HG03135 (cell line): ENCODE data around the gene NARS2.
"Not testable (repeated sequence)": the region's sequence is repeated elsewhere in the genome, so short reads cannot be mapped to it uniquely, and the experiment has no call there.

Source experiments
- ATAC-seq: cut with Tn5 transposase; IDR thresholded peaks from one replicate; pipeline ENCODE4 v1.9.1; 2021; ENCODE audit warnings: mild to moderate bottlenecking, moderate library complexity; ENCODE audit not compliant: unreplicated experiment

NARS2 gene

DNA sequence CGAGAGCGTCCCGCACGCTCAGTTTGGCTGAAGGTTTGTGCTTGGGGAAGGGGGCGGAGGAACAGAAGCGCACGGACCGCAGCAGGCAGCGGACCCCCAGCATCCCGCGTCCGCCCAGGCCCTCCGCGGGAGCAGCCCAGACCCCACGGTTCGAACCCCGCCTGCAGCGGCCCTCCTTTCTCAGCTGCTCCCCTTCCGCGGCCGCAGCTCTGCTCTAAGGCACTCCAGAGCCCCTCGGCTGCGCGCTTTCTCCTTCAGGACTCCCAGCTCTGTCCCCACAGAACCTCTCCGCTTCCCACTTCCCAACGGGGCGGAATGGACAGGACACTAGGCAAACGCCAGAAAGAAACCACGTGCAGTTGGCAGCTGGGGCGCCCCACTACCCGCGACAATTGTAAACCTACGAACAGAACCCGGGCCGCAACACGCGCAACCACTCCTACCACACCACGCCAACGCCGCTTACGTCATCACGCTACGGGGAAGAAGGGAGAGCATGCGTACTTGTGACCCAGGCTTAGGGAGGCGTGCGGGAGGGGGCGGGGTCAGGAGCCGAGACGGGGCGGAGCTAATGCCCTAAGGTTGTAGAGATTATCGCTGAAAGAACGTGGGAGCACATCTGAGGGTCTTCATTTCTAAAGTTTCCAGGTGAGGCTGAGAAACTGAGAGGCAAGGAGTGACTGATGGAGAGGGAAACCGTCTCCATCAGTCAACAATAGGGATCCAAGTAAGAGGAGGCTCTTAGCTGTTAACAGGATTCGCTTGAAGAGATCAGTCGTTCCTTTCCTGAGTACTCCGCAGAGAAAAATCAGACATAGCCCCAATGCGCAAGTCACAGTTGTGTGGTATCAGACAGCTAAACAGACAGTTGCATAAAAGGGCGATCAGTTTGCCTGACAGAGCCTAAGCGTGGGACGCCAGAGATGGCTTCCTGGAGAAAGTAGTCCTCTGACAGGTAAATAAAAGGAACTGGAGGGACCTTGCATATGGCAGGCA, at the start of gene NARS2:
Gene NARS2 (minus strand): TSS at position 479 of the 996 bp plus-strand sequence. CDS start 376 bp downstream, at position 103.
- ATAC-seq, result peak; percentile 92

- no peak for ATAC-seq
These were observed 48.0 kb upstream of the NARS2 start for GRCh38 chr11:78622666-78623065.

GRCh38 chr11:78620159-78620558, 45.5 kb upstream of the NARS2 start:
- no peak for ATAC-seq

GRCh38 chr11:78615724-78616123, 41.1 kb upstream of the NARS2 start:
- ATAC-seq, result no peak

- ATAC-seq, result no peak
These were observed 38.7 kb upstream of the NARS2 start for GRCh38 chr11:78613378-78613813.

- ATAC-seq, result no peak
These were observed 38.2 kb upstream of the NARS2 start for GRCh38 chr11:78612721-78613377.

DNA sequence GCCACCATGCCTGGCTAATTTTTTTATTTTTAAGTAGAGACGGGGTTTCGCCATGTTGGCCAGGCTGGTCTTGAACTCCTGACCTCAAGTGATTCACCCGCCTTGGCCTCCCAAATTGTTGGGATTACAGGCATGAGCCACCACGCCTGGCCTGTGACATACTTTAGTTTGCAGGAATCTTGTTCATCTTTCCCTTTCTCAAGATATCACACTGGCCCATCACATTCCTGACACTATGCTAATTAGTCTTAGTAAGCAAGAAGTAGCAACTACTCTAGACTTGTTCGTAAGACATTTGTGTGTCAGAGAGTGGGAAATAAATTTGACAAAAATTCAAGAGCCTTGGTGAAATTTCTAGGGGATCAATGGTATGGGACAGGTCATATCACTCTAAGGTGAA, 34.7 kb upstream of the NARS2 start:
- ATAC-seq, result not testable (repeated sequence)

GRCh38 chr11:78607696-78608095, 33.0 kb upstream of the NARS2 start:
- ATAC-seq, result no peak

- ATAC-seq, result no peak
These were observed 32.0 kb upstream of the NARS2 start for GRCh38 chr11:78606667-78607066.

DNA sequence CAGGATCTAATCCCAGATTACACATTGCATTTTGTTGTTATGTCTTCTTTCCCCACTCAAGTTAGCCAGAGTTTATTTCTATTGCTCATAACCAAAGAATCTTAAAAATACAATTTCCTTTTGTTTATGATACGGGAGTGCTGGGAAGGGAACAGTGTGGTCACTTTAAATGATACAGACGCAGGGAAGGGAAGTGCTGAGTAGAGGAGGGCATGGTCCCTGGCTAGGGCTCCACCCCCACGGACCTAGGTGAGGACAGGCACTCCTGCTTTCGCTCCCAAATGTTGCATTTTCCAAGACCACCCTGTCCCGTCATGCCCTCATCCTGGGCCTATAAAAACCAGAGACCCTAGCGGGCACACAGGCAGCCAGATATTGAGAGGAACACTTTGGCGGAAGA, 30.6 kb upstream of the NARS2 start:
- ATAC-seq, result no peak

DNA sequence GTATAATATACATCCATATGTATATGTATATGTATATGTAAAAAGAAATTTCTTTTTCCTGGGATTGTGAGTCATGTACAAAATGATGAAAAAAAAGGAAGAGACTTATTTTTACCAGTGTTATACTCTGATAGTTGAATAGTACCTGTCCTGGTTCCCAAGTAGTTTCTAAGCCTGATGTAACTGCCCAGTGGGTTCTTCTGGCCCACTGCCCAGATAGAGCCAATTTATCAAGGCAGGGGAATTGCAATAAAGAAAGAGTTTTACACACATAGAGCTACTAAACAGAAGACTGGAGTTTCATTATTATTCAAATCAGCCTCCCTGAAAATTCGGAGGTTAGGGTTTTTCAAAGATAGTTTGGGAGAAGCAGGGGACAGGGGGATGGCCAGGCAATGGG, 29.1 kb upstream of the NARS2 start:
- ATAC-seq, result no peak

- ATAC-seq, result not testable (repeated sequence)
These were observed 28.1 kb upstream of the NARS2 start for GRCh38 chr11:78602771-78603170.

- not testable (repeated sequence) for ATAC-seq
These were observed 26.4 kb upstream of the NARS2 start for GRCh38 chr11:78601066-78601465.

DNA sequence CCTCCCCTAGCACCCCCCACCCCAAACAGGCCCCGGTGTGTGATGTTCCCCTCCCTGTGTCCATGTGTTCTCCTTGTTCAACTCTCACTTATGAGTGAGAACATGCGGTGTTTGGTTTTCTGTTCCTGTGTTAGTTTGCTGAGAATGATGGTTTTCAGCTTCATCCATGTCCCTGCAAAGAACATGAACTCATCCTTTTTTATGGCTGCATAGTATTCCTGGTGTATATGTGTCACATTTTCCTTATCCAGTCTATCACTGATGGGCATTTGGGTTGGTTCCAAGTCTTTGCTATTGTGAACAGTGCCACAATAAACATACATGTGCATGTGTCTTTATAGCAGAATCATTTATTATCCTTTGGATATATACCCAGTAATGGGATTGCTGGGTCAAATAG, 22.9 kb upstream of the NARS2 start:
- not testable (repeated sequence) for ATAC-seq

DNA sequence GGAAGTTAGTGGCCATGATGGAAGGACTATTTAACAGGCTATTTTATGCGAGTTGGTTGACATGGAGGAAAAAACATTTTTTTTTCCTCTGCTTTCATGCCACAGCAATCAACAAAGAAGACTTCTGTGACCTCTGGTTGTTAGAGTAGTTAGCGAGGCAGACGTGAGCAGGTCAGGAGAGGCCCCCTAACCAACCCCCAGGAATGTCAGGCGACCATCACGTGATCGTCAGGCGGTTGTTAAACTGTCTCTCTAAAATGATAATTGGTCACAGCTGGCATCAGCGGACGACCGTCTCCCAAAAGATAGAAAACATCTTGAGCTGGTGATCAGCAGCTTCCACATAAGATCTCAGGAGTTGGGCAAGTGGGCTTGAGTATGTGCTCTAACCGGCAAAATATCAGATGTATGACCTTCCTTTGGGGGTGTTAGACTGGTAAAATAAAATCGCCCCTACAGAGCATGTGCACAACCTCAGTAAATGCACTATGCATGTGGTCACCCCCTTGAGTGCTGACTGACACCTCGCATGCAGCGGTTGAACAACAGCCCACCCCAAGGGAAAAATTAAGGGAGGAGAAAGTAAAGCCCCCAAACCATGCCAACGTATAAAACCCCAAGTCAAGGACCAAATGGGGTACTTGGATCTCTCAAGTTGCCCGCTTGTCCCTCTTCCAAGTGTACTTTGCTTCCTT, 20.9 kb upstream of the NARS2 start:
- no peak for ATAC-seq

DNA sequence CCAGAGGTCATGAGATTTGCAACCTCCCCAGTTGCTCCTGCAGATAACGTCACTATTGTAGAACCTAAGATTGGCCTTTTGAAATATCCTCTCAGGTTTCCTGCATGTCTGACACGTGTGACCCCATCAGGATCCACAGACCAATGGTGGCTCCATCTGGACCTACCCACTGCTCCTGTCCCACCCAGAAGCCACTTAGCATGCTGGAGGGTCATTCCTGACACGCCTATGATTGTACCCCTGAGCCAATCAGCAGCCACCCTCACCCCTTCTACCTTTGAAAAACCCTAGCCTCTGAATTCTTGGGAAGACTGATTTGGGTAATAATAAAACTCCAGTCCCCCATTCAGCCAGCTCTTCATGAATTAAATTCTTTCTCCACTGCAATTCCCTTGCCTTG, 20.1 kb upstream of the NARS2 start:
- no peak for ATAC-seq

DNA sequence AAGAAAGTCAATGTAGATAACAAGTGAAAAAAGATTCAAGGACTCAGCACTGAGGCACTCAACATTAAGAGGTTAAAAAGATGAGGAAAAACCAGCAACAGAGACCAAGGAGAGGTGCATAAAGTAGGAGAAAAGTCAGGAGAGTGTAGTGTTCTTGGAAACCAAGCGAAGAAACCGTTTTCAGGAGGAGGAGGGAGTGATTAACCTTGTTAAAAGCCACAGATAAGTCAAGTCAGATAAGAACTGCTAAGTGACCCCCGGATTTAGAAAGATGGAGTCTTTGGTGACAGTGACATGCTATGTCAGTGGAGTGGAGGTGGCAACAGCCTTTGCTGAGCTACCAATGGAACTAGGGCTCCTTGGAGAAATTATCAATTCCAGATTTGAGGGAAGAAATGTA, 13.9 kb upstream of the NARS2 start:
- ATAC-seq, result no peak

- ATAC-seq, result no peak
These were observed 12.8 kb upstream of the NARS2 start for GRCh38 chr11:78587446-78587845.

GRCh38 chr11:78586452-78587046, 11.9 kb upstream of the NARS2 start:
- ATAC-seq, result no peak

- no peak for ATAC-seq
These were observed 9.2 kb upstream of the NARS2 start for GRCh38 chr11:78583889-78584288.

GRCh38 chr11:78577495-78577894, 2.8 kb upstream of the NARS2 start:
- ATAC-seq, result no peak
